Parathyroid adenoma (tissue), 2 donors: ENCODE results near the gene TYK2.
"Not testable (repeated sequence)": the region's sequence is repeated elsewhere in the genome, so short reads cannot be mapped to it uniquely, and the experiment has no call there.

Experiments used
- H2AFZ ChIP-seq: fragments of 300-600 bp; sonication (generic); one replicate; pipeline ENCODE4 v1.7.0; 2017; ENCODE audit warnings: antibody characterized with exemption, mild to moderate bottlenecking
- H3K27ac ChIP-seq: fragments of 300-600 bp; sonication (generic); one replicate; pipeline ENCODE4 v1.7.0; 2017
- H3K27me3 ChIP-seq: fragments of 300-600 bp; sonication (generic); one replicate; pipeline ENCODE4 v1.7.0; 2017; ENCODE audit warnings: low read length; ENCODE audit not compliant: control insufficient read depth, insufficient read depth
- H3K36me3 ChIP-seq: fragments of 300-600 bp; sonication (generic); one replicate; pipeline ENCODE4 v1.7.0; 2017; ENCODE audit warnings: low read length; ENCODE audit not compliant: control insufficient read depth, insufficient read depth
- H3K4me1 ChIP-seq: fragments of 300-600 bp; sonication (generic); one replicate; pipeline ENCODE4 v1.7.0; 2017; ENCODE audit warnings: control low read depth
- H3K4me2 ChIP-seq: fragments of 300-600 bp; sonication (generic); one replicate; pipeline ENCODE4 v1.7.0; 2017; ENCODE audit warnings: low read length
- H3K4me3 ChIP-seq: fragments of 300-600 bp; sonication (generic); one replicate; pipeline ENCODE4 v1.7.0; 2017; ENCODE audit warnings: low read depth, low read length
- H3K79me2 ChIP-seq: fragments of 300-600 bp; sonication (generic); one replicate; pipeline ENCODE4 v1.7.0; 2017; ENCODE audit warnings: control low read depth
- H3K9ac ChIP-seq: fragments of 300-600 bp; sonication (generic); one replicate; pipeline ENCODE4 v1.7.0; 2017; ENCODE audit warnings: mild to moderate bottlenecking
- H3K9me3 ChIP-seq: fragments of 300-600 bp; sonication (generic); one replicate; pipeline ENCODE4 v1.7.0; 2017; ENCODE audit warnings: low read length; ENCODE audit not compliant: control insufficient read depth
- TF ChIP-seq, protein P1 (sequence below): fragments of 300-600 bp; sonication (generic); IDR thresholded peaks from one replicate; pipeline ENCODE4 v1.7.0; 2017; ENCODE audit warnings: antibody characterized with exemption, mild to moderate bottlenecking
- donor health status: primary hyperparathyroidism.

The TYK2 gene

DNA sequence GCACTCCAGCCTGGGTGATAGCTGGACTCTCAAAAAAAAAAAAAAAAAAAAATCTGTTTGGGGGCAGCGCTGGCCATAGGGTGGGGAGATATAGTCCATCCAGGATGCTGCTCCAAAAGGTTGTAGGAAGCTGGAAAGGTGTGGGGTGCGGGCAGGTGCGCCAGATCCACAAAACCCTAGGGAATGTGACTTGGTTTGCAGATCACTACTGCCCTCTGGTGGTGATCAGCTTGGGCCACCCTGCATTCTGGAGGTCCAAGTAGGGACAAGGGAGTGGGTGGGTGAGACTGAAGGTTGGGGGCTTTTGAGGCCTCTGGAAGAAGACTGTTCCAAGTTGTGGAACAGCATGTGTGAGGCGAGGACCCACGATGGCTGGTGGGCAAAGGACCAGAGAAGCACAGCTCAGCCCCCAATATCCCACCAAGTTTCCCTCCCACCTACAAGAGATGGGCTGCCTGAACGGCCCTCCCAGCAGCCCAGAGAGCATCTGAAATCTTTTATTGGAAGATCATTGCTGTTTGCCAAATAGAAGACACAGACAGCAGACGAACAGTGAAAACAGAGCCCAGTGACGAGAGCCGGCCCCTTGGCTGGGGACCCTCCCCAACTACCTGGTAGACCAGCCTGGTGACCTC, 10.4 kb upstream of the TYK2 start:
- Histone ChIP-seq H3K27me3 (no peaks in the 10 kb centered on the region), H2AFZ (no peak overlapping the region), H3K4me1 (no peaks in the 10 kb centered on the region), H3K36me3 (no peaks in the 10 kb centered on the region), H3K9me3 (no peaks in the 10 kb centered on the region), H3K79me2 (no peaks in the 10 kb centered on the region), H3K4me3 (no peak overlapping the region), H3K4me2 (no peak overlapping the region), H3K9ac (no peak overlapping the region), H3K27ac (no peak overlapping the region)
- TF ChIP-seq, protein P1, sequence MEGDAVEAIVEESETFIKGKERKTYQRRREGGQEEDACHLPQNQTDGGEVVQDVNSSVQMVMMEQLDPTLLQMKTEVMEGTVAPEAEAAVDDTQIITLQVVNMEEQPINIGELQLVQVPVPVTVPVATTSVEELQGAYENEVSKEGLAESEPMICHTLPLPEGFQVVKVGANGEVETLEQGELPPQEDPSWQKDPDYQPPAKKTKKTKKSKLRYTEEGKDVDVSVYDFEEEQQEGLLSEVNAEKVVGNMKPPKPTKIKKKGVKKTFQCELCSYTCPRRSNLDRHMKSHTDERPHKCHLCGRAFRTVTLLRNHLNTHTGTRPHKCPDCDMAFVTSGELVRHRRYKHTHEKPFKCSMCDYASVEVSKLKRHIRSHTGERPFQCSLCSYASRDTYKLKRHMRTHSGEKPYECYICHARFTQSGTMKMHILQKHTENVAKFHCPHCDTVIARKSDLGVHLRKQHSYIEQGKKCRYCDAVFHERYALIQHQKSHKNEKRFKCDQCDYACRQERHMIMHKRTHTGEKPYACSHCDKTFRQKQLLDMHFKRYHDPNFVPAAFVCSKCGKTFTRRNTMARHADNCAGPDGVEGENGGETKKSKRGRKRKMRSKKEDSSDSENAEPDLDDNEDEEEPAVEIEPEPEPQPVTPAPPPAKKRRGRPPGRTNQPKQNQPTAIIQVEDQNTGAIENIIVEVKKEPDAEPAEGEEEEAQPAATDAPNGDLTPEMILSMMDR: peak; percentile 83

DNA sequence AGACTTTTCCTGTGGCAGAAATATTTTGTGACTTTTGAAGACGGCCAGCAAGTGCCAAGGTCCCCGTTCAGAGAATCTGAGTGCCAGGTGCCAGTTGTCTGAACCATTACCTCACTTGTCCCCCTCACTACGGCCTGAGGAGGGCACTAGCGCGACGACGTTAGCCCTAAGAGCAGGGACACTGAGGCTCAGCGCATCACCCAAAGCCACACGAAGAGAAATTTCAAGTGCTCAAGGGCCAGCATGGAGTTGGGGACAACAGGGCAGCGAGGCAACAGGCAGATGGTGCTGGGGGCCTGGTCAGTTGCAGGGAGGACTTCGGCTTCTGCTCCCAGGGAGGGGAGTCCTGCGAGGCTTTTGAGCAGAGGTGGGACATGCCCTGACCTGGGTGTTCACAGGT, 9.5 kb upstream of the TYK2 start:
- Histone ChIP-seq H3K4me1 (no peaks in the 10 kb centered on the region), H3K27me3 (no peaks in the 10 kb centered on the region), H3K4me3 (no peak overlapping the region), H3K27ac (no peak overlapping the region), H3K36me3 (no peaks in the 10 kb centered on the region), H3K79me2 (no peaks in the 10 kb centered on the region), H3K4me2 (no peak overlapping the region), H3K9ac (no peak overlapping the region), H3K9me3 (no peaks in the 10 kb centered on the region), H2AFZ (no peak overlapping the region)
- TF ChIP-seq, protein P1: no peak

DNA sequence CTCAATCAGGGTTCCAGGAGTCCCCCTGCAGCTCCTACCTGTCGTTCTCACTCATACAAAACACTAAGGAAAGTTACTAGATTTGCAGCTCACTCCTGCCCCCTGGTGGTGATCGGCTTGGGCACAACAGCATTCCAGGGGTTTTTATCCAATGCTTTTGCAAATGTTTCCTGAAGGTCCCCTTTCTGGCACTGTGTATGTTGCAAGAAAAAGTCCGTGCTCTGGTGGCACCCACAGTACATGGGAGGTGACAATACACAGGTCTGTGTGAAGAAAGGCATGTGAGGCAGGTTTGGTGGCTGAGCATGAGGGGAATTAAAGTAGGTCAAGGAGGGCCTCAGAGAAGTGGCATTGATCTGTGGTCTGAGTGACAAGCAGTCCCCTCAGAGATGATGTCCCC, 8.6 kb upstream of the TYK2 start:
- H3K9ac ChIP-seq: no peak overlapping the region
- TF ChIP-seq, protein P1: peak; percentile 96
- H3K4me2 ChIP-seq: no peak overlapping the region
- no peaks in the 10 kb centered on the region for H3K4me1 ChIP-seq
- H3K9me3 ChIP-seq: no peaks in the 10 kb centered on the region
- H3K79me2 ChIP-seq: no peaks in the 10 kb centered on the region
- no peaks in the 10 kb centered on the region for H3K36me3 ChIP-seq
- no peak overlapping the region for H3K27ac ChIP-seq
- no peak overlapping the region for H3K4me3 ChIP-seq
- peak overlapping the region; percentile 1 for H2AFZ ChIP-seq
- no peaks in the 10 kb centered on the region for H3K27me3 ChIP-seq

DNA sequence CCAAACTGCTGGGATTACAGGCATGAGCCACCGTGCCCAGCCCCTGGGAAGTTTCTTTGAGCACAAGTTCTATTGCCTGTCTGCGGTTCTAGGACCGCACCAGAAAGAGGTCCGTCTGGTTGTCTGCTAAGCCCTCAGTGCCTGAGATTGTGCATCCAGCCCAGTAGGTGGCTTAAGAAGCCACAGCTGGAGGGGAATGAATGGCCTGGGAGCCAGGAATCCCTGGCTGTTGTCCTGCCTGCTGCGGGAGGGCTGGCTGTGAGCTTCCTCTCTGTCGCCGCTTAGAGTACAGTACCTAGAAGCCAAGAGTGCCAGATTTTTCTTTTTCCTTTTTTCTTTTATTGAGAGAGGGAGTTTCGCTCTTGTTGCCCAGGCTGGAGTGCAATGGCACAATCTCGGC, 4.2 kb upstream of the TYK2 start:
- Histone ChIP-seq H3K9ac (no peak overlapping the region), H3K27me3 (no peaks in the 10 kb centered on the region), H3K36me3 (no peaks in the 10 kb centered on the region), H3K4me2 (no peak overlapping the region), H3K4me1 (peaks cover 6% of the 10 kb centered on the region), H3K4me3 (no peak overlapping the region), H3K79me2 (peaks cover 6% of the 10 kb centered on the region), H3K9me3 (no peaks in the 10 kb centered on the region), H2AFZ (no peak overlapping the region), H3K27ac (no peak overlapping the region)
- TF ChIP-seq, protein P1: no peak

DNA sequence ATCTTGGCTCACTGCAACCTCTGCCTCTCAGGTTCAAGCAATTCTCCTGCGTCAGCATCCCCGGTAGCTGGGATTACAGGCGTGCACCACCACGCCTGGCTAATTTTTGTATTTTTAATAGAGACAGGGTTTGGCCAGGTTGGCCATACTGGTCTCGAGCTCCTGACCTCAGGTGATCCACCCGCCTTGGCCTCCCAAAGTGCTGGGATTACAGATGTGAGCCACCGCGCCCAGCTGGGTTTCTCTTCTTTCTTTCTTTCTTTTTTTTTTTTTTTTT, 2.8 kb upstream of the TYK2 start:
- H2AFZ ChIP-seq, H3K9ac ChIP-seq, H3K4me2 ChIP-seq, H3K27me3 ChIP-seq, H3K4me1 ChIP-seq, H3K9me3 ChIP-seq, H3K4me3 ChIP-seq, H3K79me2 ChIP-seq, H3K36me3 ChIP-seq, H3K27ac ChIP-seq: not testable (repeated sequence)
